OCI-LY3 (cell line): ENCODE measurements around the gene ATP5ME.

ENCODE experiments used
- H2AFZ ChIP-seq: fragments of 200-600, 300-600 bp; shearing (Covaris generic); 2 replicates; pipeline ENCODE4 v1.6.0; 2014; ENCODE audit warnings: antibody characterized with exemption, low read depth, low read length
- H3K27ac ChIP-seq: fragments of 200-600, 300-600 bp; sonication (generic); 2 replicates; pipeline ENCODE4 v1.5.1; 2014; ENCODE audit warnings: mild to moderate bottlenecking, low read length, moderate library complexity, mixed read lengths
- H3K27me3 ChIP-seq: fragments of 200-600, 300-600 bp; sonication (generic); 2 replicates; pipeline ENCODE4 v1.6.1; 2014; ENCODE audit warnings: low read depth, low read length, mixed read lengths
- H3K36me3 ChIP-seq: fragments of 200-600, 300-600 bp; sonication (generic); replicated peaks from 2 replicates; pipeline ENCODE3; 2014; ENCODE audit warnings: low read depth, low read length, mixed read lengths
- H3K4me1 ChIP-seq: fragments of 300-600, 200-600 bp; sonication (generic); 2 replicates; pipeline ENCODE4 v1.6.1; 2014; ENCODE audit warnings: low read length, mixed read lengths
- H3K4me2 ChIP-seq: fragments of 200-600, 300-600 bp; sonication (generic); 2 replicates; pipeline ENCODE4 v1.6.1; 2014; ENCODE audit warnings: low read length, mixed read lengths
- H3K4me3 ChIP-seq: fragments of 300-600, 200-600 bp; sonication (generic); 2 replicates; pipeline ENCODE4 v1.5.1; 2014; ENCODE audit warnings: antibody characterized with exemption, mild to moderate bottlenecking, low read length, moderate library complexity
- H3K79me2 ChIP-seq: fragments of 300-600, 200-600 bp; shearing (Covaris generic); 2 replicates; pipeline ENCODE4 v1.6.1; 2014; ENCODE audit warnings: mild to moderate bottlenecking, low read length, mixed read lengths
- H3K9ac ChIP-seq: fragments of 300-600, 200-600 bp; shearing (Covaris generic); 2 replicates; pipeline ENCODE4 v1.6.0; 2014; ENCODE audit warnings: mild to moderate bottlenecking, low read length, moderate library complexity
- H3K9me3 ChIP-seq: fragments of 200-600, 300-600 bp; shearing (Covaris generic); 2 replicates; pipeline ENCODE4 v1.6.1; 2014; ENCODE audit warnings: low read length, mixed read lengths; ENCODE audit not compliant: insufficient read depth
- H4K20me1 ChIP-seq: fragments of 200-600, 300-600 bp; sonication (generic); 2 replicates; pipeline ENCODE4 v1.6.1; 2016; ENCODE audit warnings: low read length, mixed read lengths; ENCODE audit not compliant: insufficient read depth
- CTCF ChIP-seq: fragments of 200-600, 300-600 bp; sonication (generic); IDR thresholded peaks from 2 replicates; pipeline ENCODE4 v1.5.1; 2014; ENCODE audit warnings: antibody characterized with exemption, low read length, low read depth
- EZH2phosphoT487 ChIP-seq: fragments of 200-600 bp; shearing (Covaris generic); IDR thresholded peaks from 2 replicates; pipeline ENCODE4 v1.6.1; 2018; ENCODE audit warnings: antibody characterized with exemption, mixed run types, low read depth

Gene ATP5ME

GRCh38 chr4:679104-679481, 5.0 kb upstream of the ATP5ME start:
- Histone ChIP-seq H2AFZ (no peak overlapping the region), H3K4me2 (no peak overlapping the region), H3K79me2 (peaks cover 14% of the 10 kb centered on the region), H3K9ac (no peak overlapping the region), H3K27me3 (no peaks in the 10 kb centered on the region), H3K36me3 (no peaks in the 10 kb centered on the region), H3K27ac (no peak overlapping the region), H3K4me3 (no peak overlapping the region), H3K9me3 (no peaks in the 10 kb centered on the region), H3K4me1 (peaks cover 35% of the 10 kb centered on the region), H4K20me1 (no peaks in the 10 kb centered on the region)
- TF ChIP-seq EZH2phosphoT487, result no peak
- no peak for TF ChIP-seq CTCF

DNA sequence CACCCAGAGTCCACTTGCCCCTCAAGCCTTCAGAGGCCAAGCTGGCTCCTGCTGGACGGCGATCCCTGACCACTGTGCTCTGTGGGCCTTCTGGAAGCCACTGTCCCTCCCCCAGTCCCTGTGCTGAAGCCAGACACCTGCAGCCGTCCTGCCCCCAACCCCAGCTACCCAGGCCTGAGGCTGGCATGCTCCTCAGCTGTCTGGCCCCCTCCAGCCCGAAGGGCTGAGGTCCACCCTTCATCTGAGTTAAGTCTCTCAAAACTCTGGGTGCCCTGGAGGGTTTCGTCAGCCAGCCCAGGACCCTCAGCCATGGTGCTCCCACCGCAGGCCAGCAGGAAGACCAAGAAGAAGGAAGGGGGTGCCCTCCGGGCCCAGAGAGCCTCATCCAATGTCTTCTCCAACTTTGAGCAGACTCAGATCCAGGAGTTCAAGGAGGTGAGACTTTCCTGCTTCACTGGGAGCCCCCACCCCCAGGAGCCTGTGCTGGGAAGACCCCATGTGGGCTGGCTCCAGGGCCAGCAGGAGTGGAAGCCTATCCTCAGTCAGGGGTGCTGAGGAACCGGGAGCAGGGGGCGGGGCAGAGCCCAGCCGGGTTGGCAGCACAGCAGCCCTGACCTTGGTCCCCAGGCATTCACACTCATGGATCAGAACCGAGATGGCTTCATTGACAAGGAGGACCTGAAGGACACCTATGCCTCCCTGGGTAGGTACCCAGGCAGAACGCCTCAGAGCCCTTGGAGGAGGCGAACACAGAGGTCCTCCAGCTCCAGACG, 4.4 kb upstream of the ATP5ME start:
- H3K27ac ChIP-seq, result no peak overlapping the region
- TF ChIP-seq CTCF, result no peak
- H3K4me1 ChIP-seq, result peaks cover 35% of the 10 kb centered on the region
- no peak overlapping the region for H3K9ac ChIP-seq
- H3K36me3 ChIP-seq, result no peaks in the 10 kb centered on the region
- H3K27me3 ChIP-seq, result no peaks in the 10 kb centered on the region
- peaks cover 17% of the 10 kb centered on the region for H3K79me2 ChIP-seq
- no peak overlapping the region for H2AFZ ChIP-seq
- H4K20me1 ChIP-seq, result no peaks in the 10 kb centered on the region
- peak overlapping the region; percentile 91 for H3K4me2 ChIP-seq
- no peak overlapping the region for H3K4me3 ChIP-seq
- H3K9me3 ChIP-seq, result no peaks in the 10 kb centered on the region

GRCh38 chr4:677431-678293, 3.6 kb upstream of the ATP5ME start:
- Histone ChIP-seq H3K4me3 (no peak overlapping the region), H3K27ac (peak overlapping the region; percentile 84; the same call in 1 of the 2 replicates)

More at GRCh38 chr4:677431-678293, 3.6 kb upstream of the ATP5ME start:
- TF ChIP-seq CTCF, result no peak
- no peak for TF ChIP-seq EZH2phosphoT487
- Histone ChIP-seq H3K9ac (no peak overlapping the region), H2AFZ (no peak overlapping the region), H3K4me2 (peak overlapping the region; percentile 91), H3K36me3 (no peaks in the 10 kb centered on the region), H4K20me1 (no peaks in the 10 kb centered on the region), H3K4me1 (peaks cover 40% of the 10 kb centered on the region), H3K9me3 (no peaks in the 10 kb centered on the region), H3K79me2 (peaks cover 26% of the 10 kb centered on the region), H3K27me3 (no peaks in the 10 kb centered on the region)
